ENCODE data around the gene CCSER2.
"Not testable (repeated sequence)": the region's sequence is repeated elsewhere in the genome, so short reads cannot be mapped to it uniquely, and the experiment has no call there.

GRCh38 chr10:84499039-84499438, 170.7 kb downstream of the CCSER2 start:
- not testable (repeated sequence) for TF ChIP-seq CTCF, POLR2A (IDR thresholded peaks at IDR 0.05)

Data from breast epithelium (tissue), 3 donors.